Neural progenitor cell (in vitro differentiated cells): Measurements from ENCODE around the gene CNOT2.

Experiments used
- CTCF ChIP-seq: fragments of 200-600 bp; sonication (generic); IDR thresholded peaks from 2 replicates; pipeline ENCODE4 v1.5.1; 2017; ENCODE audit warnings: antibody characterized with exemption, mild to moderate bottlenecking
- EZH2 ChIP-seq: fragments of 200-600 bp; sonication (generic); IDR thresholded peaks from 2 replicates; pipeline ENCODE4 v1.6.1; 2017; ENCODE audit warnings: antibody characterized with exemption, mild to moderate bottlenecking, moderate library complexity

GRCh38 chr12:70254846-70255245, 11.6 kb downstream of the CNOT2 start:
- TF ChIP-seq CTCF = no peak
- TF ChIP-seq EZH2 = no peak
